GM21825 (cell line): Measurements from ENCODE around the gene SFT2D1.

ENCODE experiments used
- ATAC-seq: cut with Tn5 transposase; IDR thresholded peaks from one replicate; pipeline ENCODE4 v1.9.1; 2021; ENCODE audit warnings: mild to moderate bottlenecking, moderate library complexity; ENCODE audit not compliant: unreplicated experiment

The SFT2D1 gene

GRCh38 chr6:166308769-166309589 lies 33.4 kb downstream of the SFT2D1 start:
- ATAC-seq = no peak

- ATAC-seq = peak; percentile 56
Measured at GRCh38 chr6:166308033-166308768, 34.1 kb downstream of the SFT2D1 start, which contains the start of gene PRR18. TSS of gene PRR18 (minus strand) at chr6:166308392. CDS start at chr6:166308142, 250 bp downstream.

GRCh38 chr6:166307082-166308032 lies 35.0 kb downstream of the SFT2D1 start:
- peak; percentile 28 for ATAC-seq

GRCh38 chr6:166306378-166307081 lies 35.8 kb downstream of the SFT2D1 start:
- no peak for ATAC-seq

- ATAC-seq = no peak
Measured at GRCh38 chr6:166305562-166306117, 36.7 kb downstream of the SFT2D1 start.

- no peak for ATAC-seq
Measured at GRCh38 chr6:166304106-166304505, 38.2 kb downstream of the SFT2D1 start.

GRCh38 chr6:166301611-166302529 lies 40.5 kb downstream of the SFT2D1 start:
- no peak for ATAC-seq

GRCh38 chr6:166300357-166300987 lies 41.9 kb downstream of the SFT2D1 start:
- no peak for ATAC-seq

GRCh38 chr6:166297606-166298005 lies 44.7 kb downstream of the SFT2D1 start:
- no peak for ATAC-seq

GRCh38 chr6:166296035-166296883 lies 46.1 kb downstream of the SFT2D1 start:
- no peak for ATAC-seq

- no peak for ATAC-seq
Measured at GRCh38 chr6:166293731-166294584, 48.4 kb downstream of the SFT2D1 start.

- ATAC-seq = no peak
Measured at GRCh38 chr6:166289207-166290060, 52.9 kb downstream of the SFT2D1 start.

- ATAC-seq = peak; percentile 91
Measured at GRCh38 chr6:166286839-166287271, 55.5 kb downstream of the SFT2D1 start.

- no peak for ATAC-seq
Measured at GRCh38 chr6:166285233-166285632, 57.1 kb downstream of the SFT2D1 start.

- ATAC-seq = no peak
Measured at GRCh38 chr6:166284640-166285039, 57.7 kb downstream of the SFT2D1 start.
